Ovary (tissue), 9 donors: ENCODE data around the gene SV2B. TPM values are rescaled to one million over a fixed set of nuclear protein-coding genes. Genes with fewer than 3 reads are reported as not detected.

Experiments
- DNase-seq, 5 donors: peaks; one replicate each; pipeline ENCODE4 v3.0.0-alpha.2; 2019 to 2020
- H3K27ac ChIP-seq, 2 donors: fragments of 200-600 bp; one replicate each; pipeline versions ENCODE4 v1.5.1 to v1.8.0; 2019 to 2022
- H3K27me3 ChIP-seq: fragments of 200-600 bp; one replicate; pipeline ENCODE4 v1.8.0; 2022
- H3K36me3 ChIP-seq: fragments of 200-600 bp; sonication (generic); one replicate; pipeline ENCODE4 v1.5.1; 2019
- H3K4me1 ChIP-seq: one replicate; pipeline ENCODE4 v1.8.1; 2013; ENCODE audit warnings: mild to moderate bottlenecking, moderate library complexity; ENCODE audit not compliant: insufficient read depth
- H3K4me3 ChIP-seq: fragments of 200-600 bp; sonication (generic); one replicate; pipeline ENCODE4 v1.5.1; 2017
- H3K9me3 ChIP-seq, 2 donors: fragments of 200-600 bp in 1 of 2; sonication (generic) in 1 of 2; one replicate each; pipeline versions ENCODE4 v1.5.1 to v1.8.1; 2013 to 2019; ENCODE audit warnings: mild to moderate bottlenecking in 1 of 2, moderate library complexity in 1 of 2
- EP300 ChIP-seq: sonication (generic); formaldehyde crosslinking; IDR thresholded peaks from one replicate; pipeline ENCODE4 v1.6.1; 2017; ENCODE audit warnings: antibody characterized with exemption
- POLR2A ChIP-seq: fragments of 450-650 bp; IDR thresholded peaks from one replicate; pipeline ENCODE4 v1.6.1; 2017; ENCODE audit warnings: antibody characterized with exemption, mild to moderate bottlenecking, moderate library complexity
- WGBS, 3 donors: extraction: QIAGEN DNeasy Blood & Tissue Kit in 1 of 3; methylation state at CpG; one replicate each; pipeline versions ENCODE4 v1.1.5 to v1.1.7; 2013 to 2017; 5-methylcytosine and 5-hydroxymethylcytosine counted together
- intact Hi-C, 4 donors: fragments of 100-400 bp; cut with DNase I; formaldehyde crosslinking; loops; one replicate each; pipeline versions ENCODE4 v1.11.0 to v1.15.1; 2022 to 2023
- polyA plus RNA-seq, 2 donors: library from polyadenylated mRNA; stranded (reverse); fragments of 200-250 nt in 1 of 2; fragments of 350-450 nt in 1 of 2; fragmentation: Illumina TruSeq in 1 of 2; extraction: RNeasy Lipid Tissue Mini Kit (QIAGEN cat#74804) in 1 of 2; gene quantifications; one replicate each; pipeline ENCODE4 v1.2.3, GENCODE V29; 2013 to 2014
- total RNA-seq, 7 donors: library from RNA; depleted of rRNA in 2 of 7; stranded (reverse); fragments of >200 nt in 2 of 7; fragmentation: NEBNext Ultra II Directional in 3 of 7; extraction: Animal tissue kit (Norgen Biotek cat#: 25700) in 3 of 7; gene quantifications; one replicate each; pipeline versions ENCODE4 v1.1.0 to v1.2.4, GENCODE V29; 2016 to 2023
- TF ChIP-seq, protein P1 (sequence below), 3 donors: fragments of 450-650 bp in 2 of 3; fragments of 200-600 bp in 1 of 3; IDR thresholded peaks; one replicate each; pipeline versions ENCODE4 v1.5.1 to v1.8.0; 2016 to 2022; ENCODE audit warnings: antibody characterized with exemption in 3 of 3, mild to moderate bottlenecking in 1 of 3
- donor health status: DM: no; HTN: no; CAD: no; lungs with moderate emphysema.
- donor health status: DM: no; HTN: no; CAD: no.
- donor health status: Bipolar disorder and iron deficiency.
- donor health status: DM: yes; HTN: yes; CAD: no.
- donor health status: DM: no; HTN: no; CAD: no.
- donor health status: DM: yes; HTN: yes; CAD: no.

The SV2B gene
- total and polyA plus RNA-seq, 9 donors: 0.10 to 1.3 (median 0.22) TPM; not detected in 1

GRCh38 chr15:91127236-91127955 lies 27.3 kb downstream of the SV2B start:
- Histone ChIP-seq H3K27ac (no peak overlapping the region), H3K4me3 (no peak overlapping the region), H3K9me3 (no peaks in the 10 kb centered on the region), H3K4me1 (no peaks in the 10 kb centered on the region), H3K27me3 (no peaks in the 10 kb centered on the region), H3K36me3 (no peaks in the 10 kb centered on the region)
- 29 to 35% (median 30%) methylated on average over 7 of the region's 7 CpGs for WGBS, 3 donors
- no peak for TF ChIP-seq POLR2A
- no peak for TF ChIP-seq EP300
- TF ChIP-seq, protein P1, sequence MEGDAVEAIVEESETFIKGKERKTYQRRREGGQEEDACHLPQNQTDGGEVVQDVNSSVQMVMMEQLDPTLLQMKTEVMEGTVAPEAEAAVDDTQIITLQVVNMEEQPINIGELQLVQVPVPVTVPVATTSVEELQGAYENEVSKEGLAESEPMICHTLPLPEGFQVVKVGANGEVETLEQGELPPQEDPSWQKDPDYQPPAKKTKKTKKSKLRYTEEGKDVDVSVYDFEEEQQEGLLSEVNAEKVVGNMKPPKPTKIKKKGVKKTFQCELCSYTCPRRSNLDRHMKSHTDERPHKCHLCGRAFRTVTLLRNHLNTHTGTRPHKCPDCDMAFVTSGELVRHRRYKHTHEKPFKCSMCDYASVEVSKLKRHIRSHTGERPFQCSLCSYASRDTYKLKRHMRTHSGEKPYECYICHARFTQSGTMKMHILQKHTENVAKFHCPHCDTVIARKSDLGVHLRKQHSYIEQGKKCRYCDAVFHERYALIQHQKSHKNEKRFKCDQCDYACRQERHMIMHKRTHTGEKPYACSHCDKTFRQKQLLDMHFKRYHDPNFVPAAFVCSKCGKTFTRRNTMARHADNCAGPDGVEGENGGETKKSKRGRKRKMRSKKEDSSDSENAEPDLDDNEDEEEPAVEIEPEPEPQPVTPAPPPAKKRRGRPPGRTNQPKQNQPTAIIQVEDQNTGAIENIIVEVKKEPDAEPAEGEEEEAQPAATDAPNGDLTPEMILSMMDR (IDR thresholded peaks at IDR 0.05): no peak
- intact Hi-C loops: no loop called here
- DNase-seq: no peak

- TF ChIP-seq EP300 (no peak), POLR2A (no peak)
- TF ChIP-seq, protein P1 (IDR thresholded peaks at IDR 0.05): no peak
- Histone ChIP-seq H3K27ac (no peak overlapping the region), H3K9me3 (no peaks in the 10 kb centered on the region), H3K4me1 (no peaks in the 10 kb centered on the region), H3K4me3 (no peak overlapping the region), H3K27me3 (no peaks in the 10 kb centered on the region), H3K36me3 (no peaks in the 10 kb centered on the region)
- no peak for DNase-seq
- intact Hi-C loops: no loop called here
- 63 to 74% (median 73%) methylated on average over 4 of the region's 4 CpGs for WGBS, 3 donors
Observed at GRCh38 chr15:91128016-91128415, 28.0 kb downstream of the SV2B start.

DNA sequence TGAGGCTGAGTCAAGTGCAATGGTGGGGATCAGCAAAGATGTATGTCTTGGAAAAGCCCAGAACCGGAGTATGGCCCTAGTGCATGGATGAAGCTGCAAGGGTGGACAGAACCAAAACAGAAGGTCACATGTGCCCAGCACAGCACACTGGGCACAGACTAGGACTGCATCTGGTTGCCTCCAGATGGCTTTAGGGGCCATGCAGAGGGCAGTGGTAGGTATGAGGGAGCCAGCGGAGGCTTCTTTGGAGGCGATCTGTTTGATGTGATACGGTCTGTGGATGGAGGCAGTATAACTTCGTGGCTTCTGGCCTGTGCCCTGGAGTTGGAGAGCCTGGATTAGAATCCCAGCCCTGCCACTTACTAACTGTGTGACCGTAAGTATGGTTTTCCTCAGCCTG lies 29.4 kb downstream of the SV2B start:
- Histone ChIP-seq H3K27ac (no peak overlapping the region), H3K36me3 (no peaks in the 10 kb centered on the region), H3K27me3 (no peaks in the 10 kb centered on the region), H3K4me1 (no peaks in the 10 kb centered on the region), H3K4me3 (no peak overlapping the region), H3K9me3 (no peaks in the 10 kb centered on the region)
- DNase-seq: no peak
- WGBS, 3 donors: 87 to 96% (median 90%) methylated on average over 6 of the region's 6 CpGs
- TF ChIP-seq POLR2A (no peak), EP300 (no peak)
- TF ChIP-seq, protein P1 (IDR thresholded peaks at IDR 0.05): no peak
- intact Hi-C loops: no loop called here

- intact Hi-C loops: no loop called here
- WGBS, 3 donors: 81 to 86% (median 84%) methylated on average over 7 of the region's 7 CpGs
- Histone ChIP-seq H3K4me1 (no peaks in the 10 kb centered on the region), H3K9me3 (no peaks in the 10 kb centered on the region), H3K36me3 (no peaks in the 10 kb centered on the region), H3K4me3 (no peak overlapping the region), H3K27ac (no peak overlapping the region), H3K27me3 (no peaks in the 10 kb centered on the region)
- DNase-seq: no peak
- no peak for TF ChIP-seq EP300
- no peak for TF ChIP-seq POLR2A
- TF ChIP-seq, protein P1 (IDR thresholded peaks at IDR 0.05): no peak
Observed at GRCh38 chr15:91132079-91132478, 32.0 kb downstream of the SV2B start.
